Hematopoietic multipotent progenitor cell treated with erythropoietin and hydrocortisone succinate and interleukin-3 and kit ligand, for 6 days (in vitro differentiated cells): ENCODE data around the gene DESI2.

ENCODE experiments used
- DNase-seq: peaks from one replicate; pipeline ENCODE4 v3.0.0-alpha.2; 2015

Gene DESI2

GRCh38 chr1:244652623-244653438 is at the start of gene DESI2:
TSS of gene DESI2 (plus strand) at chr1:244653126. CDS start at chr1:244653314, 188 bp downstream.
- peak; percentile 100 for DNase-seq

- peak; percentile 75 for DNase-seq
Observed at GRCh38 chr1:244603498-244603897, 49.4 kb upstream of the DESI2 start.

GRCh38 chr1:244605835-244606370 is 47.0 kb upstream of the DESI2 start:
- DNase-seq, result no peak

GRCh38 chr1:244614113-244614836 is 38.7 kb upstream of the DESI2 start:
- no peak for DNase-seq

- DNase-seq, result no peak
Observed at GRCh38 chr1:244614879-244615278, 38.0 kb upstream of the DESI2 start.

GRCh38 chr1:244615301-244615700 is 37.6 kb upstream of the DESI2 start:
- no peak for DNase-seq

GRCh38 chr1:244626709-244627108 is 26.2 kb upstream of the DESI2 start:
- DNase-seq, result no peak

- peak; percentile 11 for DNase-seq
Observed at GRCh38 chr1:244628789-244629188, 24.1 kb upstream of the DESI2 start.

GRCh38 chr1:244633140-244633539 is 19.8 kb upstream of the DESI2 start:
- DNase-seq, result no peak

- peak; percentile 27 for DNase-seq
Observed at GRCh38 chr1:244634546-244634945, 18.4 kb upstream of the DESI2 start.

- DNase-seq, result no peak
Observed at GRCh38 chr1:244636488-244637259, 16.3 kb upstream of the DESI2 start.

GRCh38 chr1:244639561-244639960 is 13.4 kb upstream of the DESI2 start:
- no peak for DNase-seq

GRCh38 chr1:244640917-244641316 is 12.0 kb upstream of the DESI2 start:
- DNase-seq, result no peak

- no peak for DNase-seq
Observed at GRCh38 chr1:244642526-244642925, 10.4 kb upstream of the DESI2 start.

GRCh38 chr1:244642988-244643387 is 9.9 kb upstream of the DESI2 start:
- DNase-seq, result no peak

- no peak for DNase-seq
Observed at GRCh38 chr1:244645414-244645813, 7.5 kb upstream of the DESI2 start.

- no peak for DNase-seq
Observed at GRCh38 chr1:244645890-244646289, 7.0 kb upstream of the DESI2 start.

GRCh38 chr1:244647819-244648218 is 5.1 kb upstream of the DESI2 start:
- no peak for DNase-seq

GRCh38 chr1:244651956-244652622 is 837 bp upstream of the DESI2 start:
- DNase-seq, result no peak

GRCh38 chr1:244653439-244654107 is 647 bp downstream of the DESI2 start:
- DNase-seq, result peak; percentile 26

GRCh38 chr1:244654108-244655038 is 1.4 kb downstream of the DESI2 start:
- peak; percentile 24 for DNase-seq
